C4-2B (cell line): ENCODE data around the gene FAM111A.

Experiments
- CTCF ChIP-seq: fragments of 450-650 bp; conservative IDR thresholded peaks from 2 replicates; pipeline ENCODE4 v1.5.1; 2017; ENCODE audit warnings: mild to moderate bottlenecking
- ZFX ChIP-seq: fragments of 450-650 bp; IDR thresholded peaks from 2 replicates; pipeline ENCODE4 v1.6.1; 2017

GRCh38 chr11:59181746-59182456 lies 39.2 kb downstream of the FAM111A start:
- TF ChIP-seq CTCF (no peak), ZFX (no peak)
